PC-3 (cell line): ENCODE results near the gene KIF25.

ENCODE experiments used
- EZH2 ChIP-seq: fragments of 300-600 bp; sonication (generic); IDR thresholded peaks from one replicate; pipeline ENCODE4 v1.6.1; 2017; ENCODE audit warnings: antibody characterized with exemption, mild to moderate bottlenecking, low read length; ENCODE audit not compliant: unreplicated experiment
- TF ChIP-seq, protein P1 (sequence below): fragments of 300-600 bp; sonication (generic); conservative IDR thresholded peaks from 2 replicates; pipeline ENCODE4 v1.5.1; 2017; ENCODE audit warnings: antibody characterized with exemption, low read depth, mild to moderate bottlenecking, low read length

DNA sequence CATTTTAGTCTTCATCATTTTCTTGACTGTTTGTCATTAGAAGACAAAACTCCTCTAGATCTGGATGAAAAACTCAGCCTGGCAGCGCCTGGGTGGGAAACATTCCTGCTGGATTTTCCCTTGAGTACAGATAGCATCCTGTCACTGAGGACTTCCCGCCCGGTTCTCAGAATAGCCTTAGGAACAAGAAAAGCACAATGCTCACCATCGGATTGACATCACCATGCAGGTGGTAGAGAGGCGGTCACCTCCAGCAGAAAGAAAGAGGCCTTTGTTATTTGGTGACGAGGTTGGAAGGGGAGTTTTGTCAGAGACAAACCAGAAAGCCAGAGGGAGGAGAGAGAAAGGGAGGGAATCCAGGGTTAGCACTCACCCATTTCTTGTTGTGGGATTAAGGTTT is 39.8 kb downstream of the KIF25 start:
- TF ChIP-seq, protein P1, sequence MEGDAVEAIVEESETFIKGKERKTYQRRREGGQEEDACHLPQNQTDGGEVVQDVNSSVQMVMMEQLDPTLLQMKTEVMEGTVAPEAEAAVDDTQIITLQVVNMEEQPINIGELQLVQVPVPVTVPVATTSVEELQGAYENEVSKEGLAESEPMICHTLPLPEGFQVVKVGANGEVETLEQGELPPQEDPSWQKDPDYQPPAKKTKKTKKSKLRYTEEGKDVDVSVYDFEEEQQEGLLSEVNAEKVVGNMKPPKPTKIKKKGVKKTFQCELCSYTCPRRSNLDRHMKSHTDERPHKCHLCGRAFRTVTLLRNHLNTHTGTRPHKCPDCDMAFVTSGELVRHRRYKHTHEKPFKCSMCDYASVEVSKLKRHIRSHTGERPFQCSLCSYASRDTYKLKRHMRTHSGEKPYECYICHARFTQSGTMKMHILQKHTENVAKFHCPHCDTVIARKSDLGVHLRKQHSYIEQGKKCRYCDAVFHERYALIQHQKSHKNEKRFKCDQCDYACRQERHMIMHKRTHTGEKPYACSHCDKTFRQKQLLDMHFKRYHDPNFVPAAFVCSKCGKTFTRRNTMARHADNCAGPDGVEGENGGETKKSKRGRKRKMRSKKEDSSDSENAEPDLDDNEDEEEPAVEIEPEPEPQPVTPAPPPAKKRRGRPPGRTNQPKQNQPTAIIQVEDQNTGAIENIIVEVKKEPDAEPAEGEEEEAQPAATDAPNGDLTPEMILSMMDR: no peak
- TF ChIP-seq EZH2: no peak
